Coronary artery (tissue), 2 donors: ENCODE data around the gene MEA1.
A peak's percentile ranks its signal among the peaks of the same experiment; 100 is the strongest.

Source experiments
- DNase-seq: peaks from one replicate; pipeline ENCODE4 v3.0.0-alpha.2; 2017; ENCODE audit warnings: low spot score
- H3K27ac ChIP-seq, 2 donors: fragments of 200-600 bp; sonication (generic); one replicate each; pipeline ENCODE4 v1.5.1; 2016 to 2019
- H3K4me3 ChIP-seq: fragments of 200-600 bp; sonication (generic); 2 replicates; pipeline ENCODE4 v1.5.1; 2016; ENCODE audit warnings: mild to moderate bottlenecking, moderate library complexity
- CTCF ChIP-seq: fragments of 200-600 bp; sonication (generic); IDR thresholded peaks from one replicate; pipeline ENCODE4 v1.5.1; 2019; ENCODE audit warnings: antibody characterized with exemption

MEA1 gene

GRCh38 chr6:43058531-43058930 lies 44.8 kb upstream of the MEA1 start:
- peak overlapping the region; percentile 84 for H3K4me3 ChIP-seq
- H3K27ac ChIP-seq: peak overlapping the region; percentile 88 to 91
- no peak for TF ChIP-seq CTCF
- no peak for DNase-seq

GRCh38 chr6:43055966-43056365 lies 42.2 kb upstream of the MEA1 start:
- H3K4me3 ChIP-seq: no peak overlapping the region
- no peak for TF ChIP-seq CTCF
- no peak overlapping the region for H3K27ac ChIP-seq
- DNase-seq: no peak

GRCh38 chr6:43054206-43054943 lies 40.6 kb upstream of the MEA1 start:
- DNase-seq: no peak
- no peak for TF ChIP-seq CTCF
- Histone ChIP-seq H3K4me3 (peak overlapping the region; percentile 80), H3K27ac (peak overlapping the region; percentile 94)

GRCh38 chr6:43053545-43054205 lies 39.9 kb upstream of the MEA1 start, which contains the start of gene CUL7:
CUL7 (minus strand) TSS chr6:43053851; CDS start chr6:43052788, 1,063 bp downstream.
- H3K4me3 ChIP-seq: peak within 1 kb of the TSS; percentile 80
- no peak for TF ChIP-seq CTCF
- H3K27ac ChIP-seq: peak within 1 kb of the TSS; percentile 94
- DNase-seq: peak; percentile 95

DNA sequence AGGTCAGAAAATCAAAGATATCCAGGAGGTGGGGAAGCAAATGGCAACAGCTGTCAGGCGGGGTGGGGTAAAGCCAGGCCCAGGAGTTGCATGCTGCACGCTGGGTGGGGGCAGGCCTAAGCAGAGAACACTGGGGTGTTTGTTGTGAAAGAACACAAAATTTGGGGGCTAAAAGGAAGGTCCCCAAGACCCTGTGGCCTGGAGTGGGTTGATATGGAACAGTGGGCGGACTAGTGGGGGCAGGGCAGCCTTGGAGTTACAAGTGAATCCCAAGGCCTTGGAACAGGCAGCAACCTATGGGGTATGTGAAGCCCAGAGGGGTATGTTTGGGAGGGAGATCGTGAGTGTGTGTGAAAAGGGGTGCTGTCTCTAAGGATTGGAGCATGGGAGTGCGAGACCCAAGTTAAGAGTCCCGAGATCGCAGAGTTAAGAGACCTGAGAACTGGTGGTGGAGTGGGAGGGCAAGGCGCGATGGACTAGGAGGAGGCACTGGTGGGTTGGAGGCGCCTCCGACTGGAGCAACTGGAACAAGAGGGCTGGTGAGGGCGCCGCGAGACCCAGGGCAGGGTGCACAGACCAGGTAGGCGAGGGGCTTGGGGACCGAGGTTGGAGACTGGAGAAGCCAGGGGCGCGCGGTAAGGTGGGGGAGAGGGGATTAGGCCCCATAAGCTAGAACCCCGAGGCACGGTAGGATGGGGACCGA lies 39.2 kb upstream of the MEA1 start:
- TF ChIP-seq CTCF: no peak
- H3K27ac ChIP-seq: peak overlapping the region; percentile 94
- H3K4me3 ChIP-seq: peak overlapping the region; percentile 80
- no peak for DNase-seq

GRCh38 chr6:43052225-43052841 lies 38.6 kb upstream of the MEA1 start:
- Histone ChIP-seq H3K27ac (peak overlapping the region; percentile 94), H3K4me3 (no peak overlapping the region)
- TF ChIP-seq CTCF: no peak
- DNase-seq: no peak
